ENCODE data around the gene CDCA7. TPM values are rescaled to one million over a fixed set of nuclear protein-coding genes. Genes with fewer than 3 reads are reported as not detected.

The CDCA7 gene
- total and polyA plus RNA-seq, 7 donors, result 0.33 to 22.7 (median 3.8) TPM; not detected in 1

DNA sequence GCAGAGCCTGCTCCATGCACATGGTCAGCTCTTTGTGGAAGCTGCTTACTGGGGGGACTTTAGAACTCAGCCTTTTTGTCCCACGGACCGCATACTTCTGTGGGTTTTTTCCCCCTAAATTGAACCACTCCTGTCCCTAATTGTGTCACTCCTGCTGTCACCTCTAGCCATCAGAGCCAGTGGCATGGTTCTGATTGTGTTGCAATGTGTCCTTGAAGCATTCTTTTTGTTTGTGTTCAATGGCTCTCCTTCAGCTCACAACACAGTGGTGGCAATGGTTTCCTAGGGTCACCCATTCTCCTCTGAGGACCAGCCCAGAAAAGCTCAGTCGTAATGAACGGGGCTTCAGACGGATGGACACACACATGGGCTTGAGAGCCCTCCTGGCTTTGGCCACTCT is 35.4 kb downstream of the CDCA7 start:
- Histone ChIP-seq H3K36me3 (no peaks in the 10 kb centered on the region), H3K27me3 (no peaks in the 10 kb centered on the region), H3K27ac (no peak overlapping the region), H3K9me3 (no peaks in the 10 kb centered on the region), H3K4me3 (no peak overlapping the region), H3K4me1 (no peaks in the 10 kb centered on the region)
- TF ChIP-seq, protein P1, sequence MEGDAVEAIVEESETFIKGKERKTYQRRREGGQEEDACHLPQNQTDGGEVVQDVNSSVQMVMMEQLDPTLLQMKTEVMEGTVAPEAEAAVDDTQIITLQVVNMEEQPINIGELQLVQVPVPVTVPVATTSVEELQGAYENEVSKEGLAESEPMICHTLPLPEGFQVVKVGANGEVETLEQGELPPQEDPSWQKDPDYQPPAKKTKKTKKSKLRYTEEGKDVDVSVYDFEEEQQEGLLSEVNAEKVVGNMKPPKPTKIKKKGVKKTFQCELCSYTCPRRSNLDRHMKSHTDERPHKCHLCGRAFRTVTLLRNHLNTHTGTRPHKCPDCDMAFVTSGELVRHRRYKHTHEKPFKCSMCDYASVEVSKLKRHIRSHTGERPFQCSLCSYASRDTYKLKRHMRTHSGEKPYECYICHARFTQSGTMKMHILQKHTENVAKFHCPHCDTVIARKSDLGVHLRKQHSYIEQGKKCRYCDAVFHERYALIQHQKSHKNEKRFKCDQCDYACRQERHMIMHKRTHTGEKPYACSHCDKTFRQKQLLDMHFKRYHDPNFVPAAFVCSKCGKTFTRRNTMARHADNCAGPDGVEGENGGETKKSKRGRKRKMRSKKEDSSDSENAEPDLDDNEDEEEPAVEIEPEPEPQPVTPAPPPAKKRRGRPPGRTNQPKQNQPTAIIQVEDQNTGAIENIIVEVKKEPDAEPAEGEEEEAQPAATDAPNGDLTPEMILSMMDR (IDR thresholded peaks at IDR 0.05), result no peak
- TF ChIP-seq POLR2AphosphoS5 (IDR thresholded peaks at IDR 0.05) (no peak), POLR2A (IDR thresholded peaks at IDR 0.05) (no peak), EP300 (IDR thresholded peaks at IDR 0.05) (no peak)
- intact Hi-C loops (cut with DNase I), result no loop called here
- WGBS, 2 donors, result 97% methylated on average over 5 of the region's 5 CpGs
- DNase-seq, result no peak

DNA sequence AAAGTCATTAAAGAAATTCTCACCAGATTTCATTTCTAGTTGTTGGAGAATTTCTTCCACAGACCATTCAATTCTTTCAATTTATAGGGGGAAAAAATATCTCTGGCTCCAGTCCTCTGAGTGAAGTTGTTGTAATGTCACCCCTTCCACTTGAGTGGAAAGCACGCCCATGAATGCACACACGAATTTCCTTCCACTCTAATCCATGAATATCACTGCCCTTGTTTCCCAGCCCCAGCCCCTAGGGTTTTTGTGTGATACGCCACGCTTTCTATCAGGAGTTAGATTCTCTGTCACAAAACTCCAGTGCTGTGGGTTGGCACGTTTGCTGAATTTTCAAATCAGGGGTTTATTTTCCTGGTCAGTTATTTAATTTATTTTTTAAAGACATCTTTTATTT is 38.1 kb downstream of the CDCA7 start:
- TF ChIP-seq EP300 (IDR thresholded peaks at IDR 0.05) (no peak), POLR2AphosphoS5 (IDR thresholded peaks at IDR 0.05) (no peak), POLR2A (IDR thresholded peaks at IDR 0.05) (no peak)
- TF ChIP-seq, protein P1 (IDR thresholded peaks at IDR 0.05), result no peak

DNA sequence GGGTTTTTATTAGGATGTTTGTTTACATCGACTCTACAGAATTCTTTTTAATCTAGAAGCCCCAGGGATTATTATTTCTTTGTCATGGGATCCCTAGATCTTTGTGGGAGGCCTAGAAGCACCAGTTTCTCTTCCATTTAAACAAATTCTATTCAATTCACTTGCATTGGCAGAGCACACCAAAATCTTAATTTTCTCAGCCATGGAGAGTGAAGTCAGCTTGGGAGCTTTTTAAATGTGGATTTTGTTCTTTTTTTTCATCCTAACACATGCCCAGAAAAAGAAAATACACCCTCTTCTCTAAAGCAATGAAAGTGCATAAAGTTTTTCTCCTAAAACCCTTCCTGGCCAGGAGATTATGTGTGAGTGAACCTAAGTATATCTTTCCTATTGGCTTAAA is 38.5 kb downstream of the CDCA7 start:
- 88 to 89% methylated on average over 1 of the region's 1 CpG for WGBS, 2 donors
- Histone ChIP-seq H3K27ac (no peak overlapping the region), H3K27me3 (peaks cover 0 to 24% (median 0%) of the 10 kb centered on the region in 3 donors), H3K36me3 (no peaks in the 10 kb centered on the region), H3K4me3 (no peak overlapping the region), H3K9me3 (no peaks in the 10 kb centered on the region), H3K4me1 (no peaks in the 10 kb centered on the region)
- intact Hi-C loops (cut with DNase I), result no loop called here
- no peak for DNase-seq
- TF ChIP-seq POLR2A (IDR thresholded peaks at IDR 0.05), result no peak
- TF ChIP-seq, protein P1 (IDR thresholded peaks at IDR 0.05), result no peak
- TF ChIP-seq POLR2AphosphoS5 (IDR thresholded peaks at IDR 0.05), result no peak
- no peak for TF ChIP-seq EP300 (IDR thresholded peaks at IDR 0.05)

More for the DNA sequence above, 38.1 kb downstream of the CDCA7 start:
- Histone ChIP-seq H3K9me3 (no peaks in the 10 kb centered on the region), H3K4me1 (no peaks in the 10 kb centered on the region), H3K27ac (no peak overlapping the region), H3K4me3 (no peak overlapping the region), H3K27me3 (peaks cover 0 to 19% (median 0%) of the 10 kb centered on the region in 3 donors), H3K36me3 (no peaks in the 10 kb centered on the region)
- no peak for DNase-seq
- intact Hi-C loops (cut with DNase I), result no loop called here
- 81 to 89% methylated on average over 5 of the region's 5 CpGs for WGBS, 2 donors

DNA sequence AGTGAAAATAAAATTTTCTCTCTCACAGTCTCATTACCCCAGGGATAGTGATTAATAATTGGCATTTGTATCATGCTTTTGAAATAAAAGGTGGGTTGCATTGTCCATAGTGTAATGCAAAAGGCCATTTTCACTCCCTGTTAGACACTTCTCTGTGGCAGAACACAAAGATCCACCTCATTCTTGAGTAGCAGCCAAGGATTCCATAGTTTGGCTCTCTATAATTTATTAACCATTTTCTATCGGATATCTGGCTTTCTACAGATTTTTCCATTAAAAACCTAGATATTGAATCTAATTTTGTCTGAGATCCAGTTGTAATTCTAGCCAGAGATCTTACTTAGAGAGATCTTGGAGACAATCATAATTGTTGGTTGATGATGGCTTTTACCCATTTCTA is 39.0 kb downstream of the CDCA7 start:
- WGBS, 2 donors, result 83% methylated on average over 1 of the region's 1 CpG
- peaks cover 0 to 28% (median 0%) of the 10 kb centered on the region in 3 donors for H3K27me3 ChIP-seq
- H3K4me1 ChIP-seq, result no peaks in the 10 kb centered on the region
- no peak for DNase-seq
- intact Hi-C loops (cut with DNase I), result no loop called here
- H3K4me3 ChIP-seq, result no peak overlapping the region
- H3K27ac ChIP-seq, result no peak overlapping the region
- no peaks in the 10 kb centered on the region for H3K9me3 ChIP-seq
- TF ChIP-seq EP300 (IDR thresholded peaks at IDR 0.05), result no peak
- TF ChIP-seq, protein P1 (IDR thresholded peaks at IDR 0.05), result no peak
- no peak for TF ChIP-seq POLR2A (IDR thresholded peaks at IDR 0.05)
- no peak for TF ChIP-seq POLR2AphosphoS5 (IDR thresholded peaks at IDR 0.05)
- no peaks in the 10 kb centered on the region for H3K36me3 ChIP-seq
